ENCODE measurements around the gene FOXD3.

DNA sequence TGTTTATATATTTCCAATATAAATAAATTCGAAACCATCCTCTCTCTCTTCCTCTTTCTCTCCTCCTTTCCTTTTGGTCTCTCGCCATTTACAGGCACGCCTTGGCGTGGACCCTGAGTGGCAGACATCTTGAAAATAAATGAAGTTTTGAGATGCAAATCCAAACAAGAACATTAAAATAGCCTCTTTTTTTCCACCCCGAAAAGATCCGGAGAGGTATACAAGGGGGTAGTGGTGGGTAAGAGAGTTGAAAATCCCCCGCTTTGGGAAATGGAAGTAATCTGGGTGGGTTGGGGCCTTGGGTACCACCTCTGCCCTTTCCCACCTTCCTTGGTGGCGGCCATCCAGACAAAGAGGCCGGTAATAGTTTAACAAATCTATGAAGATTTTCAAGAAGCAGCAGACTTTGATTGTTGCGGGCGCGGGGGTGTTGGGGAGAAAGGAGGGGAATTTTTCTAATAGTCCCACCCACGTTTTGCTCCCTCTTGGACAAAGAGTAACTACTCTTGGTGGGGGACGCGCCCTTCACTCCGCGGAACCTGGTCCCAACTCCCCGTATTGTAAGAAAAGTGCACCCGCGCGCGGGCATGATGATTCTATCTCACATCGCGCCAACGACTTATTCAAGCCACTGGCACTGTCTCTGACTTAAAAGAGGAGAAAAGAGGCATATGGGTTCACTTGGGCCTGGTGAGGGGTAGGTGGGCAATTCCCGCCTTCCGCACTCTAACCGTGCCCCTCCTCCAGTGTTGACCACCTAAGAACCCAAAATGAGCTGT is 4.0 kb upstream of the FOXD3 start:
- TF ChIP-seq, protein P1, sequence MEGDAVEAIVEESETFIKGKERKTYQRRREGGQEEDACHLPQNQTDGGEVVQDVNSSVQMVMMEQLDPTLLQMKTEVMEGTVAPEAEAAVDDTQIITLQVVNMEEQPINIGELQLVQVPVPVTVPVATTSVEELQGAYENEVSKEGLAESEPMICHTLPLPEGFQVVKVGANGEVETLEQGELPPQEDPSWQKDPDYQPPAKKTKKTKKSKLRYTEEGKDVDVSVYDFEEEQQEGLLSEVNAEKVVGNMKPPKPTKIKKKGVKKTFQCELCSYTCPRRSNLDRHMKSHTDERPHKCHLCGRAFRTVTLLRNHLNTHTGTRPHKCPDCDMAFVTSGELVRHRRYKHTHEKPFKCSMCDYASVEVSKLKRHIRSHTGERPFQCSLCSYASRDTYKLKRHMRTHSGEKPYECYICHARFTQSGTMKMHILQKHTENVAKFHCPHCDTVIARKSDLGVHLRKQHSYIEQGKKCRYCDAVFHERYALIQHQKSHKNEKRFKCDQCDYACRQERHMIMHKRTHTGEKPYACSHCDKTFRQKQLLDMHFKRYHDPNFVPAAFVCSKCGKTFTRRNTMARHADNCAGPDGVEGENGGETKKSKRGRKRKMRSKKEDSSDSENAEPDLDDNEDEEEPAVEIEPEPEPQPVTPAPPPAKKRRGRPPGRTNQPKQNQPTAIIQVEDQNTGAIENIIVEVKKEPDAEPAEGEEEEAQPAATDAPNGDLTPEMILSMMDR (conservative IDR thresholded peaks at IDR 0.05; ENCODE audit: low read depth in 2 of 2) = no peak
- TF ChIP-seq EZH2phosphoT487 (IDR thresholded peaks at IDR 0.05; ENCODE audit: unreplicated experiment) (no peak), POLR2AphosphoS5 (IDR thresholded peaks at IDR 0.05; ENCODE audit: low read depth) (no peak), JUNB (IDR thresholded peaks at IDR 0.05; ENCODE audit: unreplicated experiment) (no peak), EZH2 (IDR thresholded peaks at IDR 0.05; ENCODE audit: low read depth, unreplicated experiment) (peak; percentile 37), ZNF331 (CRISPR knock-in tag; IDR thresholded peaks at IDR 0.05; ENCODE audit: low read depth) (no peak), ZNF114 (CRISPR knock-in tag; IDR thresholded peaks at IDR 0.05) (no peak), NANOG (IDR thresholded peaks at IDR 0.05; ENCODE audit: borderline replicate concordance) (no peak), CREB1 (CRISPR knock-in tag; IDR thresholded peaks at IDR 0.05; ENCODE audit: low read depth) (no peak)
- TF ChIP-seq, protein P2, sequence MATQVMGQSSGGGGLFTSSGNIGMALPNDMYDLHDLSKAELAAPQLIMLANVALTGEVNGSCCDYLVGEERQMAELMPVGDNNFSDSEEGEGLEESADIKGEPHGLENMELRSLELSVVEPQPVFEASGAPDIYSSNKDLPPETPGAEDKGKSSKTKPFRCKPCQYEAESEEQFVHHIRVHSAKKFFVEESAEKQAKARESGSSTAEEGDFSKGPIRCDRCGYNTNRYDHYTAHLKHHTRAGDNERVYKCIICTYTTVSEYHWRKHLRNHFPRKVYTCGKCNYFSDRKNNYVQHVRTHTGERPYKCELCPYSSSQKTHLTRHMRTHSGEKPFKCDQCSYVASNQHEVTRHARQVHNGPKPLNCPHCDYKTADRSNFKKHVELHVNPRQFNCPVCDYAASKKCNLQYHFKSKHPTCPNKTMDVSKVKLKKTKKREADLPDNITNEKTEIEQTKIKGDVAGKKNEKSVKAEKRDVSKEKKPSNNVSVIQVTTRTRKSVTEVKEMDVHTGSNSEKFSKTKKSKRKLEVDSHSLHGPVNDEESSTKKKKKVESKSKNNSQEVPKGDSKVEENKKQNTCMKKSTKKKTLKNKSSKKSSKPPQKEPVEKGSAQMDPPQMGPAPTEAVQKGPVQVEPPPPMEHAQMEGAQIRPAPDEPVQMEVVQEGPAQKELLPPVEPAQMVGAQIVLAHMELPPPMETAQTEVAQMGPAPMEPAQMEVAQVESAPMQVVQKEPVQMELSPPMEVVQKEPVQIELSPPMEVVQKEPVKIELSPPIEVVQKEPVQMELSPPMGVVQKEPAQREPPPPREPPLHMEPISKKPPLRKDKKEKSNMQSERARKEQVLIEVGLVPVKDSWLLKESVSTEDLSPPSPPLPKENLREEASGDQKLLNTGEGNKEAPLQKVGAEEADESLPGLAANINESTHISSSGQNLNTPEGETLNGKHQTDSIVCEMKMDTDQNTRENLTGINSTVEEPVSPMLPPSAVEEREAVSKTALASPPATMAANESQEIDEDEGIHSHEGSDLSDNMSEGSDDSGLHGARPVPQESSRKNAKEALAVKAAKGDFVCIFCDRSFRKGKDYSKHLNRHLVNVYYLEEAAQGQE (IDR thresholded peaks at IDR 0.05; ENCODE audit: unreplicated experiment) = no peak
- TF ChIP-seq, protein P3, sequence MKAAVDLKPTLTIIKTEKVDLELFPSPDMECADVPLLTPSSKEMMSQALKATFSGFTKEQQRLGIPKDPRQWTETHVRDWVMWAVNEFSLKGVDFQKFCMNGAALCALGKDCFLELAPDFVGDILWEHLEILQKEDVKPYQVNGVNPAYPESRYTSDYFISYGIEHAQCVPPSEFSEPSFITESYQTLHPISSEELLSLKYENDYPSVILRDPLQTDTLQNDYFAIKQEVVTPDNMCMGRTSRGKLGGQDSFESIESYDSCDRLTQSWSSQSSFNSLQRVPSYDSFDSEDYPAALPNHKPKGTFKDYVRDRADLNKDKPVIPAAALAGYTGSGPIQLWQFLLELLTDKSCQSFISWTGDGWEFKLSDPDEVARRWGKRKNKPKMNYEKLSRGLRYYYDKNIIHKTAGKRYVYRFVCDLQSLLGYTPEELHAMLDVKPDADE (IDR thresholded peaks at IDR 0.05) = no peak
